ENCODE data around the gene RP2. TPM values are rescaled to one million over a fixed set of nuclear protein-coding genes. Genes with fewer than 3 reads are reported as not detected.

RP2 gene
- total RNA-seq, 2 experiments from 2014 or later, result 6.5 to 6.6 TPM

DNA sequence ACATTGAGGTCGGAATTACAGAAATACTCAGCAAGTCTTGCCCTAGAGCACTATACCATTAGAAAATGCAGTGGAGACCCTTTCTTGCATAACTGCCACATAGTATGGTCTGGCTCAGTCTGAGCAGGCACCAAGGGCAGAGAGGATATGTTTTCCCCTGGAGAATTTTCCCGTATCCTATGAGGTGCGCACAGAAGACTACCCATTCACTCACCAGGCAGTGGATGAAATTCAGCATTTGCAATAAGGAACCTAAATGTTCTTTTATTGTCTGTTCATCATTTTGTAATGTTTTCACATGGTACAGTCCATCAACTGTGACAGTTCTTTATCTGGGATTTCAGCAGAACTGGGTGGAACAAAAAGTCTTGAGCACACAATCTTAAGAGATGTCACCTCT, 90.9 kb downstream of the RP2 start:
- no peak for DNase-seq
- Mint-ChIP-seq H3K27me3 (no peaks in the 10 kb centered on the region), H3K27ac (no peak overlapping the region), H3K36me3 (no peaks in the 10 kb centered on the region), H3K9me3 (no peaks in the 10 kb centered on the region), H3K4me1 (no peaks in the 10 kb centered on the region), H3K4me3 (no peak overlapping the region)

DNA sequence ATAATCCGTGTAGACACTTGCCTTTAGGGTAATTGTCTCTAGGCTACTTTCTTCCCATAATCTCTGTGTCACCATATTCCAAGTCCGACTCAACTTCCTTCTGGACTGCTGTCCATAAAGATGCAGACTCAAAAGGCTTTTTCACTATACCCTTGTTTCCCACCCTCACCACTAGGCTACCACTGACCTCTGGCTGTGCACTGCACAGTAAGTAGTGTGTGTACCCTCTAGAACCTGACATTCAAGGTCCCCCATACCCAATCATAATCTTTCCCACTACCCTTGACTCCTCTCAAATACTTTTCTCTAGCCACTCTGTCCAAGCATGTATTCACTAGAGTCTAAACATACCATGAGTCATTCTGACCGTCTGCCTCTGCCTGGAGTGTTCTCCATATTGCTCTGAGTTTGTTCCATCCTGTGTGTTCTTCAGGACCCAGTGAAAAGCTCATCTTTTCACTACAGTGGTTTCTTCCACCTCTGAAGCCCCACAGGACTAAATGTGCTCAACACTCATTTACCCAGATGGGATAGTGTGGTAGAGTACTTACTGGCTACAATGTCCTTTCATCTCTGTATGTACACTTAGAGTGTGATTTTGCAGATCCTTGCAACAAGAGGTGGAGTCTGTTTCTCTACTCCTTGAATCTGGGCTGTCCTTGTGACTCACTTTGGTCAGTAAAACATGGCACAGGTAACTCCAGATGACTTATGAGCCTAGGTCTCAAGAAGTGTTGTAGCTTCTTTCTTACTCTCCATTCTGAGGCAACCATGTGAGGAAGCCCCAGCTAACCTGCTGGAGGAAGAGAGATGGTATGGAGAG, 92.8 kb downstream of the RP2 start:
- no peaks in the 10 kb centered on the region for H3K36me3 Mint-ChIP-seq
- no peaks in the 10 kb centered on the region for H3K9me3 Mint-ChIP-seq
- no peak overlapping the region for H3K27ac Mint-ChIP-seq
- DNase-seq, result no peak
- no peaks in the 10 kb centered on the region for H3K27me3 Mint-ChIP-seq
- no peaks in the 10 kb centered on the region for H3K4me1 Mint-ChIP-seq
- no peak overlapping the region for H3K4me3 Mint-ChIP-seq

Other genes starting within 250 kb of the RP2 start
- 10 to 100 TPM; 11.5 to 12.4 TPM for gene SLC9A7, start 77.9 kb upstream of the RP2 start, total RNA-seq
- under 1 TPM; 0.54 to 0.85 TPM for gene JADE3, start 75.4 kb downstream of the RP2 start, total RNA-seq
- not detected for gene RGN, start 241.4 kb downstream of the RP2 start, total RNA-seq

Data from activated naive CD8-positive, alpha-beta T cell treated with anti-CD3 and anti-CD28 coated beads for 36 hours (primary cell).